ENCODE results near the gene SLC16A6.
"Not testable (repeated sequence)": the region's sequence is repeated elsewhere in the genome, so short reads cannot be mapped to it uniquely, and the experiment has no call there.

Gene SLC16A6

GRCh38 chr17:68246271-68247028 lies 44.5 kb downstream of the SLC16A6 start:
- Histone ChIP-seq H3K27ac (no peak overlapping the region), H3K4me3 (ENCODE audit: low read depth in 1 of 2, low read length in 1 of 2) (no peak overlapping the region)
- TF ChIP-seq CTCF (IDR thresholded peaks at IDR 0.05), result no peak

GRCh38 chr17:68239632-68240366 lies 51.1 kb downstream of the SLC16A6 start:
- no peak overlapping the region for H3K27ac ChIP-seq
- H3K4me1 ChIP-seq (ENCODE audit: control insufficient read depth in 1 of 2, insufficient read depth in 1 of 2, low read depth in 1 of 2, low read length in 1 of 2), result peaks cover 14 to 15% of the 10 kb centered on the region in 2 experiments
- H3K4me3 ChIP-seq (ENCODE audit: low read depth in 1 of 2, low read length in 1 of 2), result no peak overlapping the region
- H3K9me3 ChIP-seq, result no peaks in the 10 kb centered on the region
- TF ChIP-seq CTCF (IDR thresholded peaks at IDR 0.05), result no peak
- H3K27me3 ChIP-seq, result no peaks in the 10 kb centered on the region
- no peaks in the 10 kb centered on the region for H3K36me3 ChIP-seq

More at GRCh38 chr17:68246271-68247028, 44.5 kb downstream of the SLC16A6 start:
- peaks cover 24 to 28% of the 10 kb centered on the region in 2 experiments for H3K4me1 ChIP-seq (ENCODE audit: control insufficient read depth in 1 of 2, insufficient read depth in 1 of 2, low read depth in 1 of 2, low read length in 1 of 2)
- H3K27me3 ChIP-seq, result no peaks in the 10 kb centered on the region
- peaks cover 4% of the 10 kb centered on the region for H3K36me3 ChIP-seq
- no peaks in the 10 kb centered on the region for H3K9me3 ChIP-seq

GRCh38 chr17:68238871-68239253 lies 52.1 kb downstream of the SLC16A6 start:
- Histone ChIP-seq H3K36me3 (no peaks in the 10 kb centered on the region), H3K27me3 (no peaks in the 10 kb centered on the region), H3K4me1 (ENCODE audit: control insufficient read depth in 1 of 2, insufficient read depth in 1 of 2, low read depth in 1 of 2, low read length in 1 of 2) (peaks cover 14 to 15% of the 10 kb centered on the region in 2 experiments), H3K27ac (no peak overlapping the region), H3K9me3 (no peaks in the 10 kb centered on the region), H3K4me3 (ENCODE audit: low read depth in 1 of 2, low read length in 1 of 2) (no peak overlapping the region)
- TF ChIP-seq CTCF (IDR thresholded peaks at IDR 0.05), result no peak

- peak overlapping the region; percentile 31 to 37 for H3K4me3 ChIP-seq (ENCODE audit: low read depth in 1 of 2, low read length in 1 of 2)
- H3K27me3 ChIP-seq, result no peaks in the 10 kb centered on the region
- peak overlapping the region; percentile 78 for H3K27ac ChIP-seq
- no peaks in the 10 kb centered on the region for H3K9me3 ChIP-seq
- no peaks in the 10 kb centered on the region for H3K36me3 ChIP-seq
- H3K4me1 ChIP-seq (ENCODE audit: control insufficient read depth in 1 of 2, insufficient read depth in 1 of 2, low read depth in 1 of 2, low read length in 1 of 2), result peaks cover 14 to 15% of the 10 kb centered on the region in 2 experiments
- no peak for TF ChIP-seq CTCF (IDR thresholded peaks at IDR 0.05)
Observed at GRCh38 chr17:68238164-68238870, 52.6 kb downstream of the SLC16A6 start.

DNA sequence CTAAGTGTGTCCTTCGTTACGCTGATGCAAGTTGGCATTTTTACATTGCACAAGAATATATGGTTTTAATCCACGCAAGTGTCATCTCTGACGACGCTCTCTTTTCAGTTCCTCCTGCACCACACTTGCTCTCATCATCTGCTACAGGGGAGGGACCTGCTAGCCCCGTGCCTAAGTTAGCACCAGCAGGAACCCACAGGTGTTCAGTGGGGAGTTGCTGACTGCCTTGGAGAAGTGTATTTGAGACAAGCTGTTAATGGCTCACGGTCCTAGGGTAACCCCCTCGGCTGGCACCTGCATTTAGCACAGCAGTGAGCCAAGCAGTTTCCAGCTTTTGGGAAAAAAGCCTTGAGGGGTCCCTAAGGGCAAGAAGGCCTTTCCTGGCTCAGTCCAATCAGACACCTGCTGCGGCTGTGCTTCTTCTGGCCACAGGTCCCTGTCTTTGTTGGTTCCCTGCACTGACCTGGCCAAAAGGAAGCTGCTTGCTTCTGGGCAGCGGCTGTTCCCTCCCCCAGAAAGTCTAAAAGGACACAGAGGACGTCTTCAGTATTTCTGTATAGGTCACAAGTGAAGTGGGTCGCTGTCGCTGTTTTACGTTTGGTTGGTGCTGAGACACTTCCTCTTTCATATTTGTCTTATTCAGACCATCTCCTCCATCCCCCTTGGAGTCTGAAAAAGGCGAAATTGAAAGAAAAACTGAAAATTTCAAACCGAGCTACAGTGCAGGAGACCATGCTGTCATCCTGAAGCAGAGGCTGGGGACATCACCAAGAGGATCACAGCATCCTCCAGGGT lies 53.4 kb downstream of the SLC16A6 start:
- H3K36me3 ChIP-seq, H3K9me3 ChIP-seq, H3K27me3 ChIP-seq: not testable (repeated sequence)
- H3K4me3 ChIP-seq (ENCODE audit: low read depth in 1 of 2, low read length in 1 of 2), result peak overlapping the region; percentile 31 to 37
- H3K27ac ChIP-seq, result peak overlapping the region; percentile 78
- H3K4me1 ChIP-seq (ENCODE audit: control insufficient read depth in 1 of 2, insufficient read depth in 1 of 2, low read depth in 1 of 2, low read length in 1 of 2), result peaks cover 14 to 15% of the 10 kb centered on the region in 2 experiments

DNA sequence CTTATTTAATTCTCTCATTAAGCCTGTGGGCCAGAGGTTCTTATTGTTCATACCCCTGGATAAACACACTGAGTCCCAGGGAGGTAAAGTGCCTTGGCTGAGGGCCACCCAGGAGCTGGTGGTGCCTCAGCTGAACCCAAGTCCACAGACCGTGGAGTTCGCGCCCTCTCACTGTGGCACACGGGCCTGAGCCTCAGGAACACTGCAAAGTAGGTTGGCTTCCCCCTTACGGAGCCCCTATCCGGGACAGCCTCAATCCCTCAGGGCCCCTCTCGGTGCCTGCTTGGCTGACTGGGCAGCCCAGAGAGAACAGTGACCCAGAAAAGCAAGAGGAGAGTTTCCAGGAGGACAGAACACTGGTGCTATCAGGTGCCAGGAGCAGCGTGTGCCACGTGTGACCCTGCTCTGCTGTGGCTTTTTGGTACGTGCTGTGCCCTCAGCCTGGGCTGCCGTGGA lies 55.6 kb downstream of the SLC16A6 start:
- not testable (repeated sequence) for H3K36me3 ChIP-seq; H3K27me3 ChIP-seq; H3K27ac ChIP-seq; H3K4me3 ChIP-seq (ENCODE audit: low read depth in 1 of 2, low read length in 1 of 2); H3K9me3 ChIP-seq
- peaks cover 14 to 15% of the 10 kb centered on the region in 2 experiments for H3K4me1 ChIP-seq (ENCODE audit: control insufficient read depth in 1 of 2, insufficient read depth in 1 of 2, low read depth in 1 of 2, low read length in 1 of 2)

DNA sequence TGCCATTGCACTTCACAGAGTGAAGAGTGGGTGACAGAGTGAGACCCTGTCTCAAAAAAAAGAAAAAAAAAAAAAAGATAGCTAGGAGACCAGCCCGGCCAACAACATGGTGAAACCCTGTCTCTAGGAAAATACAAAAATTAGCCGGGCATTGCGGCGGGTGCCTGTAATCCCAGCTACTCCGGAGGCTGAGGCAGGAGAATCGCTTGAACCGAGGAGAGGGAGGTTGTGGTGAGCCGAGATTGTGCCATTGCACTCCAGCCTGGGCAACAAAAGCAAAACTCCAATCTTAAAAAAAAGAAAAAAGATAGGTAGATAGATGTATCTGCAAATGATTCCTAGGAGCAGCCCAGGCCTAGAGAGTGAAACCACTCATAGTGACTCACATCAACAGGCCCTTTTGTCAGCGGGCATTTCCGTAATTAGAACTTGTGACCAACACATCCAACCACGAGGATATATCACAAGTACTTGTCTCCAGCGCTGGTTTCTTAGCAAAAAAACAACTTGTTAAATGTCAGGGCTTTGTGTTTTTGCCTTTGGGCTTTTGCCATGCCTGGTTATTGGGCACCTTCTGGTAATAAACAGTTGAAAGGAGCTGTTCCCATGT lies 56.1 kb downstream of the SLC16A6 start:
- not testable (repeated sequence) for H3K9me3 ChIP-seq; H3K27ac ChIP-seq; H3K27me3 ChIP-seq; H3K4me3 ChIP-seq (ENCODE audit: low read depth in 1 of 2, low read length in 1 of 2); H3K36me3 ChIP-seq
- H3K4me1 ChIP-seq (ENCODE audit: control insufficient read depth in 1 of 2, insufficient read depth in 1 of 2, low read depth in 1 of 2, low read length in 1 of 2), result peaks cover 14 to 15% of the 10 kb centered on the region in 2 experiments

DNA sequence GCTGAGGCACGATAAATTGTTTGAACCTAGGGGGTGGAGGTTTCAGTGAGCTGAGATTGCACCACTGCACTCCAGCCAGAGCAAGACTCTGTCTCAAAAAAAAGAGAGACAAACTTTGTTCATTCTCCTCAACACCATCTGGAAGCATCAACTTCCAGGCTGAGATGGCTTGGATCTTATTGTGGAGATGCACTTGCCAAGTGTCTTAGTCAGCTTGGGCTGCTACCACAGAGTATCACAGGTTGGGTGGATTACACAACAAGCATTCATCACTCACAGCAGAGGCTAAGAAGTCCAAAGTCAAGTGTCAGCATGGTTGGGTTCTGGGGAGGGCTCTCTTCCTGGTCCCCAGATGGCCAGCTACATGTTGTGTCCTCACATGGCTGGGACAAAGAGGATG lies 58.2 kb downstream of the SLC16A6 start:
- not testable (repeated sequence) for H3K27me3 ChIP-seq; H3K9me3 ChIP-seq; H3K4me3 ChIP-seq (ENCODE audit: low read depth in 1 of 2, low read length in 1 of 2); H3K36me3 ChIP-seq; H3K27ac ChIP-seq
- H3K4me1 ChIP-seq (ENCODE audit: control insufficient read depth in 1 of 2, insufficient read depth in 1 of 2, low read depth in 1 of 2, low read length in 1 of 2), result peaks cover 12% of the 10 kb centered on the region in 2 experiments
